Colonic mucosa (tissue), 4 donors: ENCODE measurements around the gene ADAT2. TPM values are rescaled to one million over a fixed set of nuclear protein-coding genes. Genes with fewer than 3 reads are reported as not detected.

Experiments
- DNase-seq: peaks from one replicate; pipeline ENCODE4 v3.0.0-alpha.2; 2020
- H3K27ac ChIP-seq: fragments of 200-600 bp; one replicate; pipeline ENCODE4 v1.8.0; 2021
- H3K27me3 ChIP-seq: fragments of 200-600 bp; one replicate; pipeline ENCODE4 v1.8.0; 2021
- H3K36me3 ChIP-seq: fragments of 200-600 bp; one replicate; pipeline ENCODE4 v1.8.0; 2021
- H3K4me1 ChIP-seq: fragments of 200-600 bp; one replicate; pipeline ENCODE4 v1.8.0; 2021; ENCODE audit warnings: mild to moderate bottlenecking
- H3K4me3 ChIP-seq: fragments of 200-600 bp; one replicate; pipeline ENCODE4 v1.8.0; 2021
- H3K9ac ChIP-seq, 2 donors: one replicate each; pipeline ENCODE4 v1.7.0; 2013; ENCODE audit warnings: control low read depth in 2 of 2, low read depth in 2 of 2, low read length in 2 of 2
- H3K9me3 ChIP-seq: fragments of 200-600 bp; one replicate; pipeline ENCODE4 v1.8.0; 2021
- intact Hi-C: fragments of 100-400 bp; cut with DNase I; formaldehyde crosslinking; loops from one replicate; pipeline ENCODE4 v1.14.1; 2022
- total RNA-seq, 2 donors: library from RNA; stranded (reverse); fragmentation: NEBNext Ultra II Directional in 1 of 2; extraction: Animal tissue kit (Norgen Biotek cat#: 25700) in 1 of 2; gene quantifications; one replicate each; pipeline ENCODE4 v1.2.1, GENCODE V29; 2021
- TF ChIP-seq, protein P1 (sequence below): fragments of 200-600 bp; IDR thresholded peaks from one replicate; pipeline ENCODE4 v1.8.0; 2022; ENCODE audit warnings: antibody characterized with exemption, mild to moderate bottlenecking
- donor health status: healthy.
- donor health status: DM: no; HTN: no; CAD: no.
- donor health status: DM: no; HTN: no; CAD: no.

The ADAT2 gene
- 1 to 10 TPM; 4.6 to 5.7 TPM for total RNA-seq

DNA sequence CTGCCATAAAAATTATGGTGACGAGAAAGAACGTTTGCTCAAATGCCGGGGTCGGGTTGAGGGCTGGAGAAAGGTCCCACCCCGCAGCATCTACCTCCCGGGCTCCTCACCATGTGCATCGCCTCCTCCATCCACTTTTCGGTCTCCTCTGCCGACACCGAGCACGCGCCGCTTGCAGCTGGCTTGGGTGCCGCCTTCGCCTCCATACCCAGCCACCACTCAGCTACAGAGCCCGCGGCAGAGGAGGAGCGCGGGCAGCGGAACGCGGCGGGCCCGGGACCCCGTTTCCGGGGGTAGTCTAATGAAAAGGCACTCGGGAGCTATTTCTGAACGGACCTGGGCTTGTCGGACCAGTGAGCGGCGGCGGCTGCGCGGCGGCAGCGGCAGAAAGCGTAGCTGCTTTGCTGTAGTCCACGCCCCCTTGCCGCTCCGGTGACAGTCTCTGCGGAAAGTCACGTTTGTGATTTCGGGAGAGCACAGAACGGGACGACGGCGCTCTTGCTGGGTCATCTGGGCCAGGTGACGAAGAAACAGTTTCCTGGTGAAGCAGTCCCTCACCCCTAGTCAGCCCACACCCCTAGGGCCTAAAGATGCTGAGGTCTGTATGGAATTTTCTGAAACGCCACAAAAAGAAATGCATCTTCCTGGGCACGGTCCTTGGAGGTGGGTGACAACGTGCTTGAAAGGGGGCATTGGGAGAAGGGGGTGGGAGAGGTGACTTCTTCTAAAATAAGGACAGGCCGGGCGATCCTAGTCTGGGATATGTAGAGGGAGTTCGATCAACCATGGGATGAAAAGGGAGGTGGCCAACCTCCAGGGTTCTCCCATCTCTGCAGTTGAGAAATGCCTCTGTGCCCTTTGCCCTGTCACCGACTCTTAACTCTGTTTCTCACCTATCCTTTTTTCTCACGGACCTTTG lies at the start of gene ADAT2, which contains the start of gene PEX3:
Gene ADAT2, minus strand, starts transcription at position 243 of the 919 bp plus-strand sequence. Its CDS starts 37 bp downstream, at position 206.
Gene PEX3, plus strand, starts transcription at position 353 of the 919 bp plus-strand sequence. Its CDS starts 238 bp downstream, at position 591.
- no peaks in the 10 kb centered on the region for H3K4me1 ChIP-seq
- TF ChIP-seq, protein P1, sequence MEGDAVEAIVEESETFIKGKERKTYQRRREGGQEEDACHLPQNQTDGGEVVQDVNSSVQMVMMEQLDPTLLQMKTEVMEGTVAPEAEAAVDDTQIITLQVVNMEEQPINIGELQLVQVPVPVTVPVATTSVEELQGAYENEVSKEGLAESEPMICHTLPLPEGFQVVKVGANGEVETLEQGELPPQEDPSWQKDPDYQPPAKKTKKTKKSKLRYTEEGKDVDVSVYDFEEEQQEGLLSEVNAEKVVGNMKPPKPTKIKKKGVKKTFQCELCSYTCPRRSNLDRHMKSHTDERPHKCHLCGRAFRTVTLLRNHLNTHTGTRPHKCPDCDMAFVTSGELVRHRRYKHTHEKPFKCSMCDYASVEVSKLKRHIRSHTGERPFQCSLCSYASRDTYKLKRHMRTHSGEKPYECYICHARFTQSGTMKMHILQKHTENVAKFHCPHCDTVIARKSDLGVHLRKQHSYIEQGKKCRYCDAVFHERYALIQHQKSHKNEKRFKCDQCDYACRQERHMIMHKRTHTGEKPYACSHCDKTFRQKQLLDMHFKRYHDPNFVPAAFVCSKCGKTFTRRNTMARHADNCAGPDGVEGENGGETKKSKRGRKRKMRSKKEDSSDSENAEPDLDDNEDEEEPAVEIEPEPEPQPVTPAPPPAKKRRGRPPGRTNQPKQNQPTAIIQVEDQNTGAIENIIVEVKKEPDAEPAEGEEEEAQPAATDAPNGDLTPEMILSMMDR = no peak
- DNase-seq = peak; percentile 93
- no peaks in the 10 kb centered on the region for H3K9me3 ChIP-seq
- H3K27me3 ChIP-seq = no peaks in the 10 kb centered on the region
- peak within 1 kb of the TSS; percentile 61 for H3K4me3 ChIP-seq
- intact Hi-C loops = no loop called here
- H3K27ac ChIP-seq = peak within 1 kb of the TSS; percentile 56
- no peaks in the 10 kb centered on the region for H3K36me3 ChIP-seq
- peak within 1 kb of the TSS; percentile 68 to 92 for H3K9ac ChIP-seq

DNA sequence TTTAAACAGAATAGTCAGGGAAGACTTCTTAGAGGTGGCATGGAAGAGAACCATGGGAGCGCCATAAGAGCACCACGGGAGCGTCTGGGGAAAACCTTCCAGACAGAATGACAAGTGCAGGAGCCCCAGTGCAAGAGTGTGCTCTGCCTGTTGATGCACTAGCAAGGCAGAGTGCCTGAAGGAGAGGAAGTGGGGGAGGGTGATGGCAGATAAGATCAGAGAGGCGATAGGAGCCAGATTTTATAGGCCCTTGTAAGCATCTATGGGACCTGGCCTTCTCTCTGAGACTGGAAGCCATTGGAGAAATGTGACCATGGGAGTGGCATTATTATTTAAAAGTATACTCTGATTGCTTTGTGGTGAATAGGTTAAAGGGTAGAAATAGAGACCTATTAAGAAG lies 47.9 kb upstream of the ADAT2 start:
- H3K36me3 ChIP-seq = peaks cover 5% of the 10 kb centered on the region
- intact Hi-C loops = no loop called here
- no peak overlapping the region for H3K27ac ChIP-seq
- H3K9me3 ChIP-seq = no peaks in the 10 kb centered on the region
- no peak overlapping the region for H3K9ac ChIP-seq
- TF ChIP-seq, protein P1 = no peak
- no peak for DNase-seq
- no peaks in the 10 kb centered on the region for H3K27me3 ChIP-seq
- no peak overlapping the region for H3K4me3 ChIP-seq
- H3K4me1 ChIP-seq = no peaks in the 10 kb centered on the region

DNA sequence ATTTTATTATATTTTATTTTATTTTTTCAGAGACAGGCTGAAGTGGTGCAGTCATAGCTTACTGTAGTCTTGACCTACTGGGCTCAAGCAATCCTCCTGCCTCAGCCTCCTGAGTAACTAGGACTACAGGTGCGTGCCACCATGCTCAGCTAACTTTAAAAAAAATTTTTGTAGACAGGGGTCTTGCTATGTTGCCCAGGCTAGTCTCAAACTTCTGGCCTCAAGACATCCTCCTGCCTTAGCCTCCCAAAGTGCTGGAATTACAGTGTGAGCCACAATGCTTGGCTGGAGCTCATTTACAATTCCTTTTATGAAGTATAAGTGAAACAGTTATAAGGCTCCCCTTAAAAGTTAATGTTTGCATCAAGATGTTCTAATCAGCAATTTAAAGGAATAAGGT lies 46.5 kb upstream of the ADAT2 start:
- Histone ChIP-seq H3K4me1 (no peaks in the 10 kb centered on the region), H3K9ac (no peak overlapping the region), H3K36me3 (peaks cover 5% of the 10 kb centered on the region), H3K27me3 (no peaks in the 10 kb centered on the region), H3K4me3 (no peak overlapping the region), H3K27ac (no peak overlapping the region), H3K9me3 (no peaks in the 10 kb centered on the region)
- no peak for DNase-seq
- TF ChIP-seq, protein P1 = no peak
- intact Hi-C loops = no loop called here

DNA sequence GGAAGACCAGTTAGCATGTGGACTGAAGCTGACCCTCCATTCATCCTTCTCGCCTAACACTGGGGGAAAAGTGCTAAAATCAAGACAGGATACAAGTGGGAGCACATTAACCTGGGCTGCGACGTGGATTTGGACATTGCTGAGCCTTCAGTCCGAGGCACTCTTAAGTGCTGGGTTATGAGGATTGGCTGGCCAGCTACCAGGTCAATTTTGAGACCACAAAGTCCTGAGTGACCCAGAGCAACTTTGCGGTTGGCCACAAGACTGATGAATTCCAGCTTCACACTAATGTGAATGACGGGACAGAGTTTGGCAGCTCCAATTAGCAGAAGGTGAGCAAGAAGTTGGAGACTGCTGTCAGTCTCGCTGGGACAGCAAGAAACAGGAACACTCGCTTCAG lies 40.3 kb upstream of the ADAT2 start:
- Histone ChIP-seq H3K4me1 (no peaks in the 10 kb centered on the region), H3K27me3 (no peaks in the 10 kb centered on the region), H3K27ac (no peak overlapping the region), H3K36me3 (no peaks in the 10 kb centered on the region), H3K4me3 (no peak overlapping the region), H3K9me3 (no peaks in the 10 kb centered on the region), H3K9ac (no peak overlapping the region)
- TF ChIP-seq, protein P1 = no peak
- intact Hi-C loops = no loop called here
- no peak for DNase-seq

DNA sequence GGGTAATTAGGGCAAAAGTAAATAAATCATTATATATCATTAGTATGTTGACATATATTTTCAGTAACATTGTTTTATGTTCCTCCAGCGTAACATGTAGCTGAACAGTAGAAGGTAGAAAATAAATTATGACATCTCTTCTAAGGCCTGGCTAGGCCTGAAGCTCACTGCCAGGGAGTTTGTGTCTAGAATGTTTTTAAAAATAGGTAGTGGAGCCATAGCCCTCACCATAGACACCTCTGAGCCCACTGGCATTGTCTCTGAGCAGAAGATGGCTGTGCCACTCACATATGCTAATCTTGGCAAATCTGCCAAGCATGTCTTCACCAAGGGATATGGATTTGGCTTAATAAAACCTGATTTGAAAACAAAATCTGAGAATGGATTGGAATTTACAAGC lies 39.7 kb upstream of the ADAT2 start:
- Histone ChIP-seq H3K27me3 (no peaks in the 10 kb centered on the region), H3K4me1 (no peaks in the 10 kb centered on the region), H3K27ac (no peak overlapping the region), H3K9ac (no peak overlapping the region), H3K36me3 (no peaks in the 10 kb centered on the region), H3K9me3 (no peaks in the 10 kb centered on the region), H3K4me3 (no peak overlapping the region)
- no peak for DNase-seq
- intact Hi-C loops = no loop called here
- TF ChIP-seq, protein P1 = no peak
